ENCODE data around the gene SETBP1. TPM values are rescaled to one million over a fixed set of nuclear protein-coding genes. Genes with fewer than 3 reads are reported as not detected.

Gene SETBP1
- total RNA-seq, 1 donor from 2014 or later, result 12.4 TPM

GRCh38 chr18:44781886-44782285, 101.2 kb downstream of the SETBP1 start:
- Mint-ChIP-seq H3K27ac (ENCODE audit: unreplicated experiment) (peak overlapping the region; percentile 5), H3K9me3 (ENCODE audit: unreplicated experiment) (no peaks in the 10 kb centered on the region), H3K4me3 (ENCODE audit: unreplicated experiment) (no peak overlapping the region), H3K27me3 (ENCODE audit: low read depth, unreplicated experiment) (peaks cover 7% of the 10 kb centered on the region), H3K4me1 (ENCODE audit: low read depth, unreplicated experiment) (peaks cover 31% of the 10 kb centered on the region), H3K36me3 (ENCODE audit: low read depth, unreplicated experiment) (no peaks in the 10 kb centered on the region)
- Histone ChIP-seq H3K4me1 (ENCODE audit: insufficient read depth, low read length) (peaks cover 3% of the 10 kb centered on the region), H3K27ac (ENCODE audit: low read depth, low read length) (no peak overlapping the region), H3K79me2 (ENCODE audit: insufficient read depth, low read length) (no peaks in the 10 kb centered on the region), H4K20me1 (ENCODE audit: insufficient read depth, low read length) (no peaks in the 10 kb centered on the region), H3K27me3 (ENCODE audit: insufficient read depth, low read length) (no peaks in the 10 kb centered on the region), H3K36me3 (ENCODE audit: insufficient read depth, low read length) (no peaks in the 10 kb centered on the region), H3K4me2 (ENCODE audit: low read length) (peak overlapping the region; percentile 10), H3K9me3 (ENCODE audit: insufficient read depth, low read depth, low read length) (no peaks in the 10 kb centered on the region), H2AFZ (ENCODE audit: low read depth, low read length) (no peak overlapping the region), H3K4me3 (ENCODE audit: insufficient read depth, low read depth, low read length) (no peak overlapping the region), H3K9ac (ENCODE audit: low read length) (no peak overlapping the region)
- DNase-seq (ENCODE audit: low read depth) (peak; percentile 83), FAIRE-seq (peak; percentile 45)
- TF ChIP-seq CTCF (IDR thresholded peaks at IDR 0.05; ENCODE audit: insufficient read depth, low read depth, low read length) (no peak), EZH2 (IDR thresholded peaks at IDR 0.05; ENCODE audit: insufficient read depth, low read length) (no peak)

GRCh38 chr18:44782617-44783016, 101.9 kb downstream of the SETBP1 start:
- no peak for TF ChIP-seq CTCF (IDR thresholded peaks at IDR 0.05; ENCODE audit: insufficient read depth, low read depth, low read length)
- TF ChIP-seq EZH2 (IDR thresholded peaks at IDR 0.05; ENCODE audit: insufficient read depth, low read length), result no peak
- no peak overlapping the region for H3K4me3 Mint-ChIP-seq (ENCODE audit: unreplicated experiment)
- Histone ChIP-seq H3K27ac (ENCODE audit: low read depth, low read length) (no peak overlapping the region), H3K4me2 (ENCODE audit: low read length) (no peak overlapping the region), H3K27me3 (ENCODE audit: insufficient read depth, low read length) (no peaks in the 10 kb centered on the region), H3K79me2 (ENCODE audit: insufficient read depth, low read length) (no peaks in the 10 kb centered on the region), H3K4me1 (ENCODE audit: insufficient read depth, low read length) (peaks cover 3% of the 10 kb centered on the region), H3K36me3 (ENCODE audit: insufficient read depth, low read length) (no peaks in the 10 kb centered on the region), H3K9ac (ENCODE audit: low read length) (no peak overlapping the region), H4K20me1 (ENCODE audit: insufficient read depth, low read length) (no peaks in the 10 kb centered on the region), H3K9me3 (ENCODE audit: insufficient read depth, low read depth, low read length) (no peaks in the 10 kb centered on the region), H3K4me3 (ENCODE audit: insufficient read depth, low read depth, low read length) (no peak overlapping the region), H2AFZ (ENCODE audit: low read depth, low read length) (no peak overlapping the region)
- H3K36me3 Mint-ChIP-seq (ENCODE audit: low read depth, unreplicated experiment), result no peaks in the 10 kb centered on the region
- FAIRE-seq (no peak), DNase-seq (ENCODE audit: low read depth) (no peak)
- peaks cover 7% of the 10 kb centered on the region for H3K27me3 Mint-ChIP-seq (ENCODE audit: low read depth, unreplicated experiment)
- peaks cover 31% of the 10 kb centered on the region for H3K4me1 Mint-ChIP-seq (ENCODE audit: low read depth, unreplicated experiment)
- peak overlapping the region; percentile 5 for H3K27ac Mint-ChIP-seq (ENCODE audit: unreplicated experiment)
- H3K9me3 Mint-ChIP-seq (ENCODE audit: unreplicated experiment), result no peaks in the 10 kb centered on the region

- no peak overlapping the region for H3K27ac Mint-ChIP-seq (ENCODE audit: unreplicated experiment)
- Histone ChIP-seq H3K36me3 (ENCODE audit: insufficient read depth, low read length) (no peaks in the 10 kb centered on the region), H3K9ac (ENCODE audit: low read length) (no peak overlapping the region), H3K27me3 (ENCODE audit: insufficient read depth, low read length) (no peaks in the 10 kb centered on the region), H3K4me1 (ENCODE audit: insufficient read depth, low read length) (peaks cover 3% of the 10 kb centered on the region), H2AFZ (ENCODE audit: low read depth, low read length) (no peak overlapping the region), H3K79me2 (ENCODE audit: insufficient read depth, low read length) (no peaks in the 10 kb centered on the region), H3K4me2 (ENCODE audit: low read length) (no peak overlapping the region), H3K27ac (ENCODE audit: low read depth, low read length) (no peak overlapping the region), H3K4me3 (ENCODE audit: insufficient read depth, low read depth, low read length) (no peak overlapping the region), H3K9me3 (ENCODE audit: insufficient read depth, low read depth, low read length) (no peaks in the 10 kb centered on the region), H4K20me1 (ENCODE audit: insufficient read depth, low read length) (no peaks in the 10 kb centered on the region)
- H3K4me1 Mint-ChIP-seq (ENCODE audit: low read depth, unreplicated experiment), result peaks cover 32% of the 10 kb centered on the region
- DNase-seq (ENCODE audit: low read depth), result no peak
- no peaks in the 10 kb centered on the region for H3K36me3 Mint-ChIP-seq (ENCODE audit: low read depth, unreplicated experiment)
- FAIRE-seq, result no peak
- H3K9me3 Mint-ChIP-seq (ENCODE audit: unreplicated experiment), result no peaks in the 10 kb centered on the region
- H3K27me3 Mint-ChIP-seq (ENCODE audit: low read depth, unreplicated experiment), result peaks cover 7% of the 10 kb centered on the region
- TF ChIP-seq CTCF (IDR thresholded peaks at IDR 0.05; ENCODE audit: insufficient read depth, low read depth, low read length), result no peak
- TF ChIP-seq EZH2 (IDR thresholded peaks at IDR 0.05; ENCODE audit: insufficient read depth, low read length), result no peak
- H3K4me3 Mint-ChIP-seq (ENCODE audit: unreplicated experiment), result no peak overlapping the region
These were observed 102.7 kb downstream of the SETBP1 start for GRCh38 chr18:44783371-44783770.

Data from astrocyte (in vitro differentiated cells and primary cell).